DND-41 (cell line): ENCODE measurements around the gene ADAMTS12.

Source experiments
- ATAC-seq: fragments of 200-7000 bp; cut with Tn5 transposase; 3 replicates; pipeline ENCODE4 v1.9.1; 2021; ENCODE audit warnings: low read depth; ENCODE audit not compliant: insufficient read depth
- DNase-seq: peaks from one replicate; pipeline ENCODE4 v3.0.0-alpha.2; 2020
- H2AFZ ChIP-seq: 2 replicates; pipeline ENCODE4 v1.6.0; 2012; ENCODE audit warnings: low read depth, low read length
- H3K27ac ChIP-seq: 2 replicates; pipeline ENCODE4 v1.5.1; 2012; ENCODE audit warnings: low read length, inconsistent platforms
- H3K27me3 ChIP-seq: fragments of 200-600 bp; sonication (generic); 2 replicates; pipeline ENCODE4 v1.6.0; 2012; ENCODE audit warnings: low read length, mild to moderate bottlenecking, inconsistent platforms; ENCODE audit not compliant: insufficient read depth, poor library complexity
- H3K36me3 ChIP-seq: 2 replicates; pipeline ENCODE4 v1.5.1; 2012; ENCODE audit warnings: low read length, inconsistent platforms; ENCODE audit not compliant: insufficient read depth
- H3K4me1 ChIP-seq: 2 replicates; pipeline ENCODE4 v1.5.1; 2012; ENCODE audit warnings: mild to moderate bottlenecking, low read length; ENCODE audit not compliant: insufficient read depth
- H3K4me2 ChIP-seq: 2 replicates; pipeline ENCODE4 v1.6.0; 2012; ENCODE audit warnings: mild to moderate bottlenecking, moderate library complexity, low read length, inconsistent platforms; ENCODE audit not compliant: insufficient read depth
- H3K4me3 ChIP-seq, 2 experiments: fragments of 200-600 bp in 1 of 2; shearing (Covaris generic) in 1 of 2; 2 replicates each; pipeline ENCODE4 v1.5.1; 2012 to 2016; ENCODE audit warnings: inconsistent platforms in 2 of 2, low read length in 2 of 2, mild to moderate bottlenecking in 2 of 2, low read depth in 1 of 2, moderate library complexity in 1 of 2
- H3K79me2 ChIP-seq: 2 replicates; pipeline ENCODE4 v1.6.0; 2012; ENCODE audit warnings: low read length, inconsistent platforms; ENCODE audit not compliant: insufficient read depth
- H3K9ac ChIP-seq: 2 replicates; pipeline ENCODE4 v1.6.0; 2012; ENCODE audit warnings: low read depth, mild to moderate bottlenecking, inconsistent platforms, low read length, moderate library complexity
- H3K9me3 ChIP-seq: 2 replicates; pipeline ENCODE4 v1.5.1; 2012; ENCODE audit warnings: low read length, moderate library complexity, mild to moderate bottlenecking, inconsistent platforms; ENCODE audit not compliant: insufficient read depth, severe bottlenecking
- H4K20me1 ChIP-seq: 2 replicates; pipeline ENCODE4 v1.6.0; 2012; ENCODE audit warnings: low read length; ENCODE audit not compliant: insufficient read depth
- CTCF ChIP-seq: IDR thresholded peaks from 2 replicates; pipeline ENCODE4 v1.5.1; 2012; ENCODE audit warnings: borderline replicate concordance, low read length, moderate library complexity, mild to moderate bottlenecking; ENCODE audit not compliant: poor library complexity, severe bottlenecking; ENCODE audit errors: extremely low read depth
- EZH2 ChIP-seq: IDR thresholded peaks from 3 replicates; pipeline ENCODE4 v1.6.1; 2012; ENCODE audit warnings: borderline replicate concordance, low read depth, mild to moderate bottlenecking, moderate library complexity, low read length, inconsistent platforms; ENCODE audit not compliant: severe bottlenecking

ADAMTS12 gene

GRCh38 chr5:33476992-33477391, 414.8 kb downstream of the ADAMTS12 start:
- Histone ChIP-seq H3K4me3 (no peak overlapping the region), H3K9me3 (no peaks in the 10 kb centered on the region), H3K36me3 (peaks cover 47% of the 10 kb centered on the region), H2AFZ (no peak overlapping the region), H3K27me3 (no peaks in the 10 kb centered on the region), H3K4me1 (no peaks in the 10 kb centered on the region), H3K27ac (no peak overlapping the region), H4K20me1 (no peaks in the 10 kb centered on the region), H3K79me2 (no peaks in the 10 kb centered on the region), H3K4me2 (no peak overlapping the region), H3K9ac (no peak overlapping the region)
- TF ChIP-seq CTCF, result no peak
- no peak for TF ChIP-seq EZH2
- DNase-seq, result no peak
- no peak for ATAC-seq

GRCh38 chr5:33475706-33476105, 416.1 kb downstream of the ADAMTS12 start:
- H4K20me1 ChIP-seq, result no peaks in the 10 kb centered on the region
- H3K9ac ChIP-seq, result no peak overlapping the region
- H3K4me3 ChIP-seq, result no peak overlapping the region
- H3K4me2 ChIP-seq, result no peak overlapping the region
- no peak for ATAC-seq
- H3K4me1 ChIP-seq, result no peaks in the 10 kb centered on the region
- no peaks in the 10 kb centered on the region for H3K27me3 ChIP-seq
- H3K9me3 ChIP-seq, result no peaks in the 10 kb centered on the region
- peaks cover 60% of the 10 kb centered on the region for H3K36me3 ChIP-seq
- no peak overlapping the region for H3K27ac ChIP-seq
- TF ChIP-seq CTCF (no peak), EZH2 (no peak)
- no peaks in the 10 kb centered on the region for H3K79me2 ChIP-seq
- DNase-seq, result no peak
- no peak overlapping the region for H2AFZ ChIP-seq

- Histone ChIP-seq H3K9ac (no peak overlapping the region), H4K20me1 (0 out of 2 replicates have a peak, but pooled peaks cover 5% of the 10 kb centered on the region), H3K79me2 (no peaks in the 10 kb centered on the region), H3K4me2 (no peak overlapping the region), H3K27me3 (no peaks in the 10 kb centered on the region), H3K36me3 (peaks cover 67% of the 10 kb centered on the region), H3K9me3 (no peaks in the 10 kb centered on the region), H3K4me1 (no peaks in the 10 kb centered on the region), H2AFZ (no peak overlapping the region), H3K27ac (no peak overlapping the region), H3K4me3 (no peak overlapping the region)
- TF ChIP-seq EZH2 (no peak), CTCF (no peak)
- ATAC-seq (no peak), DNase-seq (no peak)
Observed at GRCh38 chr5:33474931-33475499, 416.8 kb downstream of the ADAMTS12 start.

DNA sequence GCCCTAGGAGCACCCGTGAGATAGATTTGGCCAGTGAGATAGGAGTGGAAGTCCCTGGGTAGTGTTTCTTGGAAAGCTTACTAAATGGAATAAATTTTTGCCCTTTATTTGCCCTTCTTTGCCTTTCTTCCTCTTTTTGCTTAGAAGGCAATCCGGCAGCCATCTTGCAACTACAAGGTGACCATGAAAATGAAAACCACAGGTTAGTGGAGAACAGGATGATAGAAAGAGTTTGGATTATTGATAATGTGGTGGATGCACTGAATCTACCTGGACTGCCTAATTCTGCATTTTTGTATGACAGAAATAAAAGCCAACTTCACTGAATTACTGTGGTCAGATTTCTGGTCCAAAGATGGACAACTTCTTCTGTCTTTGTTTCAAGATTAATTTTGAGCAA, 417.8 kb downstream of the ADAMTS12 start:
- H3K27me3 ChIP-seq, result no peaks in the 10 kb centered on the region
- no peak overlapping the region for H2AFZ ChIP-seq
- H3K4me3 ChIP-seq, result no peak overlapping the region
- DNase-seq, result no peak
- H3K4me1 ChIP-seq, result no peaks in the 10 kb centered on the region
- ATAC-seq, result no peak
- TF ChIP-seq EZH2 (no peak), CTCF (no peak)
- H3K27ac ChIP-seq, result no peak overlapping the region
- peaks cover 75% of the 10 kb centered on the region for H3K36me3 ChIP-seq
- no peaks in the 10 kb centered on the region for H3K79me2 ChIP-seq
- H3K4me2 ChIP-seq, result no peak overlapping the region
- H3K9ac ChIP-seq, result no peak overlapping the region
- 0 out of 2 replicates have a peak, but pooled peaks cover 5% of the 10 kb centered on the region for H4K20me1 ChIP-seq
- H3K9me3 ChIP-seq, result no peaks in the 10 kb centered on the region
